GM12865 (cell line): ENCODE measurements around the gene OR4D10.

Experiments used
- DNase-seq: peaks from one replicate; pipeline ENCODE4 v3.0.0; 2010; ENCODE audit warnings: low read depth
- H3K4me3 ChIP-seq: 2 replicates; pipeline ENCODE4 v1.5.1; 2011; ENCODE audit warnings: mild to moderate bottlenecking, low read depth, low read length, control low read depth
- TF ChIP-seq, protein P1 (sequence below): IDR thresholded peaks from 2 replicates; pipeline ENCODE4 v1.5.1; 2011; ENCODE audit warnings: low read length, control low read depth, low read depth, inconsistent platforms; ENCODE audit not compliant: insufficient read depth; ENCODE audit errors: missing control alignments

OR4D10 gene

GRCh38 chr11:59473015-59473414 lies at the start of gene OR4D10:
Gene OR4D10, plus strand, starts transcription at chr11:59473315. Its CDS starts 4,115 bp downstream, at chr11:59477430.
- TF ChIP-seq, protein P1, sequence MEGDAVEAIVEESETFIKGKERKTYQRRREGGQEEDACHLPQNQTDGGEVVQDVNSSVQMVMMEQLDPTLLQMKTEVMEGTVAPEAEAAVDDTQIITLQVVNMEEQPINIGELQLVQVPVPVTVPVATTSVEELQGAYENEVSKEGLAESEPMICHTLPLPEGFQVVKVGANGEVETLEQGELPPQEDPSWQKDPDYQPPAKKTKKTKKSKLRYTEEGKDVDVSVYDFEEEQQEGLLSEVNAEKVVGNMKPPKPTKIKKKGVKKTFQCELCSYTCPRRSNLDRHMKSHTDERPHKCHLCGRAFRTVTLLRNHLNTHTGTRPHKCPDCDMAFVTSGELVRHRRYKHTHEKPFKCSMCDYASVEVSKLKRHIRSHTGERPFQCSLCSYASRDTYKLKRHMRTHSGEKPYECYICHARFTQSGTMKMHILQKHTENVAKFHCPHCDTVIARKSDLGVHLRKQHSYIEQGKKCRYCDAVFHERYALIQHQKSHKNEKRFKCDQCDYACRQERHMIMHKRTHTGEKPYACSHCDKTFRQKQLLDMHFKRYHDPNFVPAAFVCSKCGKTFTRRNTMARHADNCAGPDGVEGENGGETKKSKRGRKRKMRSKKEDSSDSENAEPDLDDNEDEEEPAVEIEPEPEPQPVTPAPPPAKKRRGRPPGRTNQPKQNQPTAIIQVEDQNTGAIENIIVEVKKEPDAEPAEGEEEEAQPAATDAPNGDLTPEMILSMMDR, result no peak
- no peak for DNase-seq
- no peak within 1 kb of the TSS for H3K4me3 ChIP-seq

DNA sequence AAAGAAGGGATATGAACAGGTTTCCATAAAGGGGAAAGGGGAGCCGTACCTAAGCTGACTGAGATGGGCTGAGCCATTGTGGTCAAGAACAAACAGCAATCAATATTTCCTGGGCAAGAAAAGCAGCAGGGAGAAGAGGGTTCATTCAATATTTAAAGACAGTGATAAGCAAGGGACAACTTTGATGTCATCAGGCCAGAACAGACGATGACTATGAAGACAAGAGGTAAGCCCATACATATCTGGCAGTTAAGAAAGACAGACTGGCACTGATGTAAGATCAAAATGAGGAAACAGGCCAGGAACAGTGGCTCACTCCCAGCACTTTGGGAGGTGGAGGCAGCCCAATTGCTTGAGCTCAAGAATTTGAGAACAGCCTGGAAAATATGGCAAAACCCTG lies 49.3 kb upstream of the OR4D10 start:
- TF ChIP-seq, protein P1, result no peak
- H3K4me3 ChIP-seq, result no peak overlapping the region
- DNase-seq, result no peak

DNA sequence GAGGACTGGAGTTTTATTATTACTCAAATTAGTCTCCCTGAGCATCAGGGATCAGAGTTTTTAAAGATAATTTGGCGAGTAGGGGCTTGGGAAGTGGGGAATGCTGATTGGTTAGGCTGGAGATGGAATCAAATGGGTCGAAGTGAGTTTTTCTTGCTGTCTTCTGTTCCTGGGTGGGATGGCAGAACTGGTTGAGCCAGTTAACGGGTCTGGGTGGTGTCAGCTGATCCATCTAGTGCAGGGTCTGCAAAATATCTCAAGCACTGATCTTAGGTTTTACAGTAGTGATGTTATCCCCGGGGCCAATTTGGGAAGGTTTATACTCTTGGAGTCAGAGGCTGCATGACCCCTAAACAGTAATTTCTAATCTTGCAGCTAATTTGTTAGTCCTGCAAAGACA lies 48.0 kb upstream of the OR4D10 start:
- TF ChIP-seq, protein P1, result no peak
- DNase-seq, result no peak
- no peak overlapping the region for H3K4me3 ChIP-seq

GRCh38 chr11:59426361-59427067 lies 46.6 kb upstream of the OR4D10 start, which contains the start of gene OR5A2:
Gene OR5A2, minus strand, starts transcription at chr11:59426413. Its CDS starts 3,460 bp downstream, at chr11:59422953.
- no peak for DNase-seq
- TF ChIP-seq, protein P1, result no peak
- no peak within 1 kb of the TSS for H3K4me3 ChIP-seq

GRCh38 chr11:59427068-59427382 lies 46.1 kb upstream of the OR4D10 start:
- TF ChIP-seq, protein P1, result no peak
- no peak for DNase-seq
- H3K4me3 ChIP-seq, result no peak overlapping the region

DNA sequence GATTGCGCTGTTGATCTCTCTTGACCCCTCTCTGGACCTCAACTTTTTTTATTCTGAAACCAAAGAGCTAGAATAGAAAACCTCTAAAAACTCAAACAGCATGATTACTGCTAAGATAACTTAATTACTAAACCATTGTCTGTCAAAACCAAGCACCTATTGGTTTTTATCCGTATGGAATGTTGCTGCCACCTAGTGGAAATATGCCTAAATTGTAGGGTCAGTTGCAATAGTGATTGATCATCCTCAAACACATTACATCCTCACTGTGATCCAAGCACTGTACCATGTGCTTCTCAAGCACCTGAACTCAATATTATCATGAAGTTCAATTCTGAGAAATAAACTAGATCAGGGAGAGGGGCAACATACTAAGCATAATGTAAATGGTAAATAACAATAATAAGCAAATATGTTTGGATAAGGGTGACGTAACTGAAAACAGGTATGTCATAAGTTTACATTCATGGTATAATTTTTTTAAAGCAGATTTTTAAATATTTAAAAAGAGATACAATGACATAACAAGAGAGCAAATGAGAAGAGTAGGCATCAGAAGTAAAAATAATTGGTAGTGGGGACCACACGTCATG lies 43.1 kb upstream of the OR4D10 start:
- H3K4me3 ChIP-seq, result no peak overlapping the region
- TF ChIP-seq, protein P1, result peak; percentile 71
- DNase-seq, result peak; percentile 82
